Suprapubic skin (tissue), 4 donors: Measurements from ENCODE around the gene AHNAK. TPM values are rescaled to one million over a fixed set of nuclear protein-coding genes. Genes with fewer than 3 reads are reported as not detected.
A peak's percentile ranks its signal among the peaks of the same experiment; 100 is the strongest.

Experiments
- DNase-seq, 2 donors: peaks; one replicate each; pipeline ENCODE4 v3.0.0-alpha.2; 2019; ENCODE audit warnings: low spot score in 2 of 2
- H3K27ac ChIP-seq: fragments of 200-600 bp; sonication (generic); one replicate; pipeline ENCODE4 v1.5.1; 2019
- H3K27me3 ChIP-seq: fragments of 200-600 bp; sonication (generic); one replicate; pipeline ENCODE4 v1.5.1; 2019
- H3K36me3 ChIP-seq: fragments of 200-600 bp; sonication (generic); one replicate; pipeline ENCODE4 v1.5.1; 2019
- H3K4me1 ChIP-seq: fragments of 200-600 bp; sonication (generic); one replicate; pipeline ENCODE4 v1.5.1; 2019
- H3K4me3 ChIP-seq: fragments of 200-600 bp; sonication (generic); one replicate; pipeline ENCODE4 v1.5.1; 2019; ENCODE audit warnings: mild to moderate bottlenecking
- H3K9me3 ChIP-seq: fragments of 200-600 bp; sonication (generic); one replicate; pipeline ENCODE4 v1.5.1; 2019
- CTCF ChIP-seq, 2 donors: fragments of 200-600 bp in 1 of 2; fragments of 450-650 bp in 1 of 2; sonication (generic) in 1 of 2; IDR thresholded peaks; one replicate each; pipeline ENCODE4 v1.5.1; 2016 to 2019; ENCODE audit warnings: antibody characterized with exemption in 2 of 2, mild to moderate bottlenecking in 1 of 2, moderate library complexity in 1 of 2
- EP300 ChIP-seq: sonication (generic); formaldehyde crosslinking; IDR thresholded peaks from one replicate; pipeline ENCODE4 v1.6.1; 2017; ENCODE audit warnings: antibody characterized with exemption
- POLR2A ChIP-seq, 2 donors: fragments of 450-650 bp; IDR thresholded peaks; one replicate each; pipeline ENCODE4 v1.6.1; 2017; ENCODE audit warnings: antibody characterized with exemption in 2 of 2, mild to moderate bottlenecking in 2 of 2, moderate library complexity in 2 of 2
- POLR2AphosphoS5 ChIP-seq, 3 donors: sonication (generic); formaldehyde crosslinking; IDR thresholded peaks; one replicate each; pipeline ENCODE4 v1.6.1; 2017; ENCODE audit warnings: antibody characterized with exemption in 3 of 3
- WGBS: methylation state at CpG from one replicate; pipeline ENCODE4 v1.1.5; 2018; 5-methylcytosine and 5-hydroxymethylcytosine counted together
- total RNA-seq, 4 donors: library from RNA; depleted of rRNA; stranded (reverse); fragments of >200 nt; gene quantifications; one replicate each; pipeline ENCODE4 v1.1.0, GENCODE V29; 2016

AHNAK gene
- total RNA-seq, 4 donors from 2014 or later, result 1,174 to 1,475 (median 1,322) TPM

- H3K4me3 ChIP-seq, result no peak overlapping the region
- no peak for DNase-seq
- 26% methylated on average over 12 of the region's 12 CpGs for WGBS
- no peaks in the 10 kb centered on the region for H3K27me3 ChIP-seq
- H3K36me3 ChIP-seq, result no peaks in the 10 kb centered on the region
- TF ChIP-seq POLR2AphosphoS5 (IDR thresholded peaks at IDR 0.05) (no peak), CTCF (IDR thresholded peaks at IDR 0.05) (no peak), POLR2A (IDR thresholded peaks at IDR 0.05) (no peak), EP300 (no peak)
- no peaks in the 10 kb centered on the region for H3K9me3 ChIP-seq
- H3K27ac ChIP-seq, result peak overlapping the region; percentile 83
- H3K4me1 ChIP-seq, result peaks cover 56% of the 10 kb centered on the region
Observed at GRCh38 chr11:62402960-62403730, 143.5 kb downstream of the AHNAK start.

GRCh38 chr11:62402226-62402959 lies 144.2 kb downstream of the AHNAK start:
- no peaks in the 10 kb centered on the region for H3K36me3 ChIP-seq
- peak overlapping the region; percentile 83 for H3K27ac ChIP-seq
- DNase-seq, result peak; percentile 81 to 90
- peaks cover 64% of the 10 kb centered on the region for H3K4me1 ChIP-seq
- TF ChIP-seq POLR2AphosphoS5 (IDR thresholded peaks at IDR 0.05) (no peak), CTCF (IDR thresholded peaks at IDR 0.05) (no peak)
- WGBS, result 22% methylated on average over 15 of the region's 15 CpGs
- H3K4me3 ChIP-seq, result peak overlapping the region; percentile 29
- no peaks in the 10 kb centered on the region for H3K9me3 ChIP-seq
- no peaks in the 10 kb centered on the region for H3K27me3 ChIP-seq

- H3K9me3 ChIP-seq, result no peaks in the 10 kb centered on the region
- 26% methylated on average over 5 of the region's 7 CpGs for WGBS
- H3K36me3 ChIP-seq, result no peaks in the 10 kb centered on the region
- no peak for TF ChIP-seq POLR2A (IDR thresholded peaks at IDR 0.05)
- TF ChIP-seq EP300, result no peak
- TF ChIP-seq POLR2AphosphoS5 (IDR thresholded peaks at IDR 0.05), result no peak
- TF ChIP-seq CTCF (IDR thresholded peaks at IDR 0.05), result no peak
- H3K27ac ChIP-seq, result peak overlapping the region; percentile 83
- peaks cover 70% of the 10 kb centered on the region for H3K4me1 ChIP-seq
- DNase-seq, result peak in 1 of 2 donors; percentile 49
- H3K27me3 ChIP-seq, result no peaks in the 10 kb centered on the region
- peak overlapping the region; percentile 29 for H3K4me3 ChIP-seq
Observed at GRCh38 chr11:62401811-62402210, 144.8 kb downstream of the AHNAK start.

- WGBS, result 54% methylated on average over 2 of the region's 5 CpGs
- Histone ChIP-seq H3K36me3 (no peaks in the 10 kb centered on the region), H3K4me3 (peak overlapping the region; percentile 29), H3K27me3 (no peaks in the 10 kb centered on the region), H3K9me3 (no peaks in the 10 kb centered on the region), H3K27ac (peak overlapping the region; percentile 83), H3K4me1 (peaks cover 74% of the 10 kb centered on the region)
- TF ChIP-seq EP300 (no peak), CTCF (IDR thresholded peaks at IDR 0.05) (no peak), POLR2AphosphoS5 (IDR thresholded peaks at IDR 0.05) (no peak), POLR2A (IDR thresholded peaks at IDR 0.05) (no peak)
- DNase-seq, result peak in 1 of 2 donors; percentile 52
Observed at GRCh38 chr11:62401356-62401755, 145.2 kb downstream of the AHNAK start.

- peak; percentile 91 to 95 for DNase-seq
- WGBS, result 28% methylated on average over 4 of the region's 9 CpGs
- TF ChIP-seq CTCF (IDR thresholded peaks at IDR 0.05) (no peak), EP300 (no peak), POLR2AphosphoS5 (IDR thresholded peaks at IDR 0.05) (no peak), POLR2A (IDR thresholded peaks at IDR 0.05) (no peak)
- peak overlapping the region; percentile 83 for H3K27ac ChIP-seq
- H3K36me3 ChIP-seq, result no peaks in the 10 kb centered on the region
- H3K4me3 ChIP-seq, result peak overlapping the region; percentile 29
- H3K27me3 ChIP-seq, result no peaks in the 10 kb centered on the region
- no peaks in the 10 kb centered on the region for H3K9me3 ChIP-seq
- H3K4me1 ChIP-seq, result peaks cover 80% of the 10 kb centered on the region
Observed at GRCh38 chr11:62400760-62401159, 145.8 kb downstream of the AHNAK start.
